GM19452 (cell line): ENCODE measurements around the gene CEP85L.

Experiments used
- ATAC-seq: cut with Tn5 transposase; IDR thresholded peaks from one replicate; pipeline ENCODE4 v1.9.1; 2021; ENCODE audit not compliant: unreplicated experiment

Gene CEP85L

GRCh38 chr6:118625833-118626232 lies 25.6 kb downstream of the CEP85L start:
- ATAC-seq: no peak

DNA sequence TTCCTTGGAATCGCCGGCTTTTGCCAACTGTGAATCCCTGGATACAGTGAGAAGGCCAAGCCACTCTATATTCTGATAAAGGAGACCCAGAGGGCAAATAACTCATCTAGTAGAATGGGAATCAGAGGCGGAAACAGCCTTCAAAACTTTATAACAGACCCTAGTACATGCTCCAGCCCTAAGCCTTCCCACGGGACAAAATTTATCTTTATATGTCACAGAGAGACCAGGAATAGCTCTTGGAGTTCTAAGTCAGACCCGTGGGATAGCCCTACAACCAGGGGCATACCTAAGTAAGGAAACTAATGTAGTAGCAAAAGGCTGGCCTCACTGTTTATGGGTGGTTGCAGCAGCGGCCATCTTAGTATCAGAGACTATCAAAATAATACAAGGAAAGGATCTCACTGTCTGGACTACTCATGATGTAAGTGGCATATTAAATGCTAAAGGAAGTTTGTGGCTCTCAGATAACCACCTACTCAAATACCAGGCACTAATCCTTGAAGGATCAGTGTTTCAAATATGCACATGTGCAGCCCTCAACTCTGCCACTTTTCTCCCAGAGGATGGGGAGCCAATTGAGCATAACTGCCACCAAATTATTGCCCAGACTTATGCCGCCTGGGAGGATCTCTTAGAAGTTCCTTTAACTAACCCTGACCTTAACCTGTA lies 29.5 kb downstream of the CEP85L start:
- no peak for ATAC-seq

GRCh38 chr6:118620202-118620601 lies 31.2 kb downstream of the CEP85L start:
- no peak for ATAC-seq

GRCh38 chr6:118618676-118619377 lies 32.6 kb downstream of the CEP85L start:
- no peak for ATAC-seq

DNA sequence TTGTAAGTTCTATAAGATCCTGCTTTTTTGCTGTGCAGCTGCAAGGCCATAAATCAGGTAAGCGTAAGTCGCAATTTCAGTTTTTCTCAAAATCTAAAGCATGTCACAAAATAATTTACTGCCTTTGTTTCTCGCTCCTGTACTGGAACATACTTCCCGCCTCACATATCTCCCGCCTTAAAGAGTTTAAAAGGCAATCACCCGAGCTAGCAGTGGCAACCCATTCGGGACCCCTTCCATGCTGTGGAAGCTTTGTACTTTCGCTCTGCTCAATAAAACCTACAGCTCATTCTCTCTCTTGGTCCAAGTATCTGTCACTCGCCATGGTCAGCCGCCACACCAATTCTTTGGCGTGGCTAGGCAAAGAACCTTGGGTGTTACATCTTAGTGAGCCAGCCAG lies 34.0 kb downstream of the CEP85L start:
- ATAC-seq: no peak

DNA sequence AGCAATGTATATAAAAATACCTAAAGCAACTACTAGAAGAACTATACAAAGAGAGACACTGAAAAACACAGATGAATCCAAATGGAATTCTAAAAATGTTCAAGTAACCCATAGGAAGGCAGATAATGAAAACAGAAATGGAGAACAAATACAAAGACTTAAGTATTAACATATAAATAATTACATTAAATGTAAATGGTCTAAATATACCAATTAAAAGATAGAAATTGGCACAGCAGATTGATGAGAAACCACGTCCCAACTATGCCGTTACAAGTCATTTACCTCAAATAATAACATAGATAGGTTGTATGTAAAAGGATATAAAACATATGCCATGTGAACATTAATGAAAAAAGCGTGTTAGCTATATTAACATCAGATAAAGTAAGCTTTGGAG lies 40.1 kb downstream of the CEP85L start:
- ATAC-seq: no peak

DNA sequence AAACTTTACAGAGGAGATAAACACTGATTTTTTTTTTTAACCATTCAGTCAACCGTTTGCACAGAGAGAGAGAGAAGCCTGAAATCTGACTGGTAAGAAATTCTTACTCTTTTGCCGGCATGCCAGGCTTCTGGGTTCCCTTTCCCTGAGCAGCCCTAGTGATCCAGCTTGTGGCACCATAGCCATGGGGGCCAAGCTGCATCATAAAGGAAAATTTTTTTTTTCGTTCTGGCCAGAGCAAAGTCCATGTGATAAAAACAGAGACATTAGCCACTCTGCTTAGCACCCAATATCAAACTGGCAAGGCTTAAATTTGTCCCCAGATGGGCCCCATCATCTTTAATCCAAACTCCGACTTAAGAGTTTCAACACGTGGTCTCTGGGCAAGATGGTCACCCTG lies 44.5 kb downstream of the CEP85L start:
- ATAC-seq: no peak

GRCh38 chr6:118606268-118606667 lies 45.1 kb downstream of the CEP85L start:
- ATAC-seq: no peak

DNA sequence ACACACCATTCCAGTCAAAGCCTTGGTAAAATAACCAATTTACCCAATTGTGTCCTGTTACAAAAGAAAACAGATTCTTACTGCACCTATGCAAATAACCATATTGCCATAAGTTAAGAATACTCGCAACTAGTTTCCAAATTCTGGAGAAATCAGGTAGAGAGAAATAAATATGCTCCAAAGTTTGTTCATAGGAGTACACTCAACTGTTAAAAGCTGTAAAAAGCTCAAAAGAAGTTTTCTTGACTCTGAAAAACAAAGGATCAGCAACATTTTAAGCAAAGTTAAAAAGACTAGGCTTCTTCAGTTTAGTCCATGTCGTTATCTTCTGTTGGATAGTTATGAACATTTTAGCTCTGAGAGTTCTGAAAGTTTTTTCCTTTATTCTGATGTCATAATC lies 48.0 kb downstream of the CEP85L start:
- no peak for ATAC-seq

DNA sequence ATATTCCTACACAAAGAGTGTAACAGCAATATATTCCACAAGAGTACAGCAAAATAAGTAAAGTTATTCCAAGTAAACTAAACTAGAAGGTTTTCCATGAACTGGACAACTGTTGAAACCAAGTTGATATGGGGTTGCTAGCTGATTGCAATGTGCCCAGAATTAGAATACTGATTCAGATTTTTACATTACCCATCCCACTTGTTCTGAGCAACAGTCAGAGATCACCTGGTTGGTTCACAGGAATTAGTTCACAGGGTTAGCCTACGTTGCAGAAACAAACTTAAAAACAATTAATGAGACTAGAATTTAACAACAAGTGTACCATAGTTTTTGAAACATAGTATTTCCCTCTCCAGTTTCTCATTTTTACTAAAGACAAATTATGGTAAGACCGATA lies 49.1 kb downstream of the CEP85L start:
- ATAC-seq: no peak

- ATAC-seq: no peak
Observed at GRCh38 chr6:118598324-118598723, 53.1 kb downstream of the CEP85L start.

DNA sequence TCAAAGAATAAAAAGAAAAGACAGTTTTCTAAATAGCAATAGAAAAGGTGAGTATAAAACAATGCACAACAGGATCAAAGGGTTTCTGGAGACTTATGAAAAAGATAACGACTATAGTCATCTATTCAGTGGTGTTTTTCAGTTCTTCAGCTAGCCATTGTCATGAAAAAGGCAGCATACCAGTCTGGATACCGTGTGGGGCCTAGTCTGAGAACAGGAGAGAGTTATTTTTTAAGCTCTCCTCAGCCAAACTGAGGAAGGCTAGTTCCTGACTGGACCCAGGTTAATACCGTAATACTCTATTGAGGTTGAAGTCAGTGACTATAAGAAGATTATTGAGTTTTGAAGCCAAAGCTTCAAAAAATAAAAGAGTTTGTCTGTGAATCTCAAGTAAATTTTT lies 53.8 kb downstream of the CEP85L start:
- no peak for ATAC-seq

GRCh38 chr6:118596774-118597320 lies 54.5 kb downstream of the CEP85L start:
- ATAC-seq: no peak

DNA sequence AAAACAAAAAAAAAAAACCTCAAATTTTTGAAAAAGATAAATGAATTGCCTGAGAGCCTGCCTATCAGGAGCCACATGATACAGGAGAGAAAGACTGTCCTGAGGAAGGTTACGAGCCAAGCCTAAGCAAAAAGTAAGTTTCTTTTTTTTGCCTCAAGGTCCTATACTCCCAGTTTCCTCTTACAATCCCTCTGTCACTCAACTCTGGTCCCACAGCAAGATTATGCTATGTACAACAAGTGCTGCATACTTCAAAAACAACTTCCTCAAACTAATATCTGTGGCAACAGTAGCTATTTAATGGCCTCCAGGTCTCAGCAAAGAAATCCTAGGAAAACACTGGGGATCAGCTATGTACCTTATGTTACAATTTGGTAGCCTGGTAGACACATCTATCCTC lies 56.5 kb downstream of the CEP85L start:
- no peak for ATAC-seq

DNA sequence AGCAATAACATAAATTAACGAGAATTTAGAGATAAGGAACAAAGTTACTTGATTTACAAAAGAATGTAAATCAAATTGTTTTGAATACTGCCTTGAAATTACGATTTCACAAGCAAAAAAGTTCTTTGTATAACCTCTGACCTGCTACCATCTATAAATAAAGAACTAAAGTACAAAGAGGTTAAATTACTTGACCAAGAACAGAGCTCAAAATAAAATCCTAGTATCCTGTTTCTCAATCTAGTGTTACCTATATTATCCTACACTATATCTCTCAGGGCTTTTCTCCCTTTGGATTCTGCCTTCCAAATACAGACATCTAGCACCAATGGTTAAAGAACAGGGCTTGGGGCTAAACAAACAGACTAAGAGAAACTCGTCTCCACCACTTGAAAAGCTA lies 59.5 kb downstream of the CEP85L start:
- no peak for ATAC-seq

- no peak for ATAC-seq
Observed at GRCh38 chr6:118589649-118590365, 61.6 kb downstream of the CEP85L start.

GRCh38 chr6:118589186-118589585 lies 62.2 kb downstream of the CEP85L start:
- no peak for ATAC-seq

DNA sequence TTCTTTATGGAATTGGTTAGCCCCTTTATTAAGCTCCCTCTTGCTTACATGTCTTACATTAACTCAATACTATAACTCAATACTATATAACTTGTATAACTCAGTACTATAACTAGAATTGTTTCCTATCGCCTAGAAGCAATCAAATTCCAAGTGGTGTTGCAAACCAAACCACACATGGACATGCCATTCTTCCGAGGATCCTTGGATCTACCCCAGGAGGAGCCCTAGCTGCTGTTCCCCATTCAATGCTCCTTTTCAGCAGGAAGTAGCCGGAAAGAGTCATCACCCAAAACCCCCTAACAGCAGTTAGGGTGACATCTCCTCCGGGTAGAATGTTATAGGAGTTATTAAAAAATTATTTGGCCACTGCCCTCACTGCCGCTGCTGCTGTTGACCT lies 62.8 kb downstream of the CEP85L start:
- ATAC-seq: no peak

DNA sequence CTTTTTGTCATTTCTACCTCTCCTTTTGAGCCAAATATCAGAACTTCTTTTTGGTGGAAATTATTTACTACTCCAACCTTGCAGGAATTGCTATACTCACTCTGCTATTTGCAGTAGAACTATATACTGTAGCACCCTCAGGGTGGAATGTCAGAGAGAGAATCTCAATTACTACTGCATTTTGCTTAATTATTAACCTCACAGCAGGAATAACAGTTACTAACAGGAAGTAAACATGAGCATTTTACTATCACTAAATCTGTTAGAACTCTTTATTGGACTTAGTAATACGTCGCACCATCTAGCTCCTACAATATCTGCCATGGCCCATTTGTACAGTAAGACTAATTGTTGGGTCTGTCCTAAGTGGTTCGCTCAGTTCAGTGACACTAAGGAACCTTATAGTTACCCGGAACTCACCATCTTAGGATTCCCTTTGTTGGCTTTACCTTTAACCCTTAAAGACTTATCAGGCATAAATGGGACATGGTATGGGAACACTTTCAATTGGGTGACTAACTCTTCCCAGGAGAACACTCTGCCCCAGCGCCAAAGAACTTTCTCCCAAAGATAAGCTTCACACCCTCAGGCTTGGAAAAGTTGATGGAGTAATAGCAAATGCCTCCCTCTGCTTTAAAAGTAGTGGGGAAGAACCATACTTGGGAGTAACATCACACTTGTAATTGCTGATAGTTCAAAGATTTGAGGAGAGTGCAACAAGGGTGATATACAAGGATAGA lies 64.5 kb downstream of the CEP85L start:
- ATAC-seq: no peak

GRCh38 chr6:118584911-118585310 lies 66.5 kb downstream of the CEP85L start:
- no peak for ATAC-seq

GRCh38 chr6:118581489-118581959 lies 69.9 kb downstream of the CEP85L start:
- ATAC-seq: no peak
